GM19467 (cell line): ENCODE results near the gene ITGAD.

Experiments used
- ATAC-seq: cut with Tn5 transposase; IDR thresholded peaks from one replicate; pipeline ENCODE4 v1.9.1; 2021; ENCODE audit warnings: mild to moderate bottlenecking, moderate library complexity; ENCODE audit not compliant: unreplicated experiment

The ITGAD gene

DNA sequence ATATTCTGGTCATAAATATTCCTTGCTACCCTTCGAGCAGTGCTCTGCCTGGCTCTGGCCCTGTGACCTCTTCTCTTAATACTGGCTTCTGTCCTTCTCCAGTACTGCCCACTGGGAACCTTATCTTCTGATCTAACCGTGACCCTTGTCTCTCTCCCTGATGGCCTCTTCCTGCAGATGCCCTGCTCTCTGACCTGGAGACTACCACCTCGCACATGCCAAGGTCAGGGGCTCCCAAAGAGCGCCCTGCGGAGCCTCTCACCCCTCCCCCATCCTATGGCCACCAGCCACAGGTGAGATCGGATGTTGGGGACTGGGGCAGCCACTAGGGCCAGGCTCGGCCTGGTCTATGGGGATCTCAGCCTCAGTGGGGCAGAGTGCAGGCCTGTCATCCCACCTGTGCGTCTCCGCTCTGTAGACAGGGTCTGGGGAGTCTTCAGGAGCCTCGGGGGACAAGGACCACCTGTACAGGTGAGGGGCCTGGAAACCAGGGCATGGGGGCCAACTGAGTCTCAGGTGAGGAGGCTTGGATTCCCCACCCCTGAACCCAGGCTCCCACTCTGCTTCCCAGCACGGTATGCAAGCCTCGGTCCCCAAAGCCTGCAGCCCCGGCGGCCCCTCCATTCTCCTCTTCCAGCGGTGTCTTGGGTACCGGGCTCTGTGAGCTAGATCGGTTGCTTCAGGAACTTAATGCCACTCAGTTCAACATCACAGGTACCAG lies 80.3 kb downstream of the ITGAD start:
- ATAC-seq, result no peak

DNA sequence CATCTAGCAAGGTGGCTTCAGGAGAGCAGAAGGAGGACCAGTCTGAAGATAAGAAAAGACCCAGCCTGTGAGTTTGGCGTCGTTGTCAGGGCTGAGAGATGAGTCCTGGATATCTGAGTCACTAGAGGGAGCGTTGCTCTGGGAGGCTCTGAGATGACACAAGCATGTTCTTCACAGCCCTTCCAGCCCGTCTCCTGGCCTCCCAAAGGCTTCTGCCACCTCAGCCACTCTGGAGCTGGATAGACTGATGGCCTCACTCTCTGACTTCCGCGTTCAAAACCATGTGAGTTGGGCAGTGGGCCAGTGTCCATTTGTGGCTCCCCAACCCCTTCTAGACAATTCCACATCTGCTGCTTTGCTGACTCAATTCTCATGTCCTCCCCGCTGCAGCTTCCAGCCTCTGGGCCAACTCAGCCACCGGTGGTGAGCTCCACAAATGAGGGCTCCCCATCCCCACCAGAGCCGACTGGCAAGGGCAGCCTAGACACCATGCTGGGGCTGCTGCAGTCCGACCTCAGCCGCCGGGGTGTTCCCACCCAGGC lies 81.1 kb downstream of the ITGAD start:
- ATAC-seq, result no peak

DNA sequence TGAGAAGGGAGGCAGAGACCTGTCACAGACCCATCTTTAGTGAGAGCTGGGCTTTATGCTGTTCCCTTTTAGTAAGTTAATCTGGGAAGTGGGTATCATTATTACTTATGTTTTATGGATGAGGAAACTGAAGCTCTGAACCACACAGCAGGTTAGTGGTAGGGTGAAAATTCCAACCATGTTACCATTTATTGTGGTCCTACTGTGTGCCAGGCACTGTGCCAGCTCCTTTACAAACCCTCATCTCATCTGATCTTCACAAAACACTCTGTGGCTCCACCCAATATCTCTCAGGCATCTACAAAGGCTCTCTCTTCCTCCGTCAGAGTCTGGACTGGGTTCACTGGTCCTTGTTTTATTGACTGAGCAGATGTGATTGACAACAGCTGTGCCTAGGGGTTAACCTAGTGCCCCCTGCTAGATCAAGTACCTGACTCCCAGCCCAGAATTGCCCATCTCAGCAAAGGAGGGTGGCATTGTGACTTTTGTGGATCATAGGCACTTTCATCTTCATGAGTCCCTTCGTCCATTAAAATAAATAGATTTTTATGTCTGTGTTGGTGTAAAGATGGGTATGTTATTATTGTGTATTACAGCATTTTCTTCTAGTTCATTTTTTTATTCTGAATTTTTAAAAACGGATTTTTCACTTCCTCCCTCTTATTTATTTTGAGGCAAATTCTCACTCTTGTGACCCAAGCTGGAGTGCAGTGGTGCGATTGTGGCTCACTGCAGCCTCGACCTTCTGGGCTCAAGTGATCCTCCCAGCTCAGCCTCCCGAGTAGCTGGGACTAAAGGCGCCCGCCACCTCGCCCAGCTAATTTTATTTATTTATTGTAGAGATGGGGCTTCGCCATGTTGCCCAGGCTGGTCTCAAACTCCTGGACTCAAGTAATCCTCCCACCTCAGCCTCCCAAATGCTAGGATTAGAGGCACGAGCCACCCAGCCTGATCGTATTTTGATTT lies 81.9 kb downstream of the ITGAD start:
- no peak for ATAC-seq

DNA sequence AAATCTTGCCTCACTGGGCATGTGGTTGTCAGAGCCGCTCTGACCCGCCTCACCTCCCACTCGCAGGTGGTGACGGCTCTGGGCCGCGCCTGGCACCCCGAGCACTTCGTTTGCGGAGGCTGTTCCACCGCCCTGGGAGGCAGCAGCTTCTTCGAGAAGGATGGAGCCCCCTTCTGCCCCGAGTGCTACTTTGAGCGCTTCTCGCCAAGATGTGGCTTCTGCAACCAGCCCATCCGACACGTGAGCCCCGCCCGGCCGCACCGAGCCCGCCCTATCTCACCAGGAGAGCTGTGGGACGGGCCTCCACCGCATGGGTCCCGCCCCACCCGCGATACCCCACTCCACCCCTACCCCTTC lies 82.8 kb downstream of the ITGAD start:
- no peak for ATAC-seq
